Skeletal muscle tissue (tissue), 5 donors: ENCODE measurements around the gene TLCD4. TPM values are rescaled to one million over a fixed set of nuclear protein-coding genes. Genes with fewer than 3 reads are reported as not detected.
"Not testable (repeated sequence)": the region's sequence is repeated elsewhere in the genome, so short reads cannot be mapped to it uniquely, and the experiment has no call there.

Source experiments
- H3K27ac ChIP-seq: one replicate; pipeline ENCODE4 v1.7.0; 2013; ENCODE audit warnings: mild to moderate bottlenecking, low read depth, low read length, inconsistent platforms
- H3K27me3 ChIP-seq, 3 donors: one replicate each; pipeline ENCODE4 v1.7.0; 2013; ENCODE audit warnings: low read length in 3 of 3; ENCODE audit not compliant: control insufficient read depth in 3 of 3, insufficient read depth in 3 of 3
- H3K36me3 ChIP-seq, 3 donors: one replicate each; pipeline ENCODE4 v1.7.0; 2013; ENCODE audit warnings: low read length in 3 of 3; ENCODE audit not compliant: control insufficient read depth in 3 of 3, insufficient read depth in 3 of 3
- H3K4me1 ChIP-seq, 3 donors: one replicate each; pipeline ENCODE4 v1.7.0; 2013; ENCODE audit warnings: low read length in 3 of 3, mild to moderate bottlenecking in 3 of 3; ENCODE audit not compliant: control insufficient read depth in 3 of 3, insufficient read depth in 3 of 3
- H3K4me3 ChIP-seq, 3 donors: one replicate each; pipeline ENCODE4 v1.7.0; 2013; ENCODE audit warnings: low read length in 3 of 3
- H3K9ac ChIP-seq, 3 donors: one replicate each; pipeline ENCODE4 v1.7.0; 2013; ENCODE audit warnings: low read length in 3 of 3, mild to moderate bottlenecking in 3 of 3, moderate library complexity in 2 of 3, low read depth in 1 of 3
- H3K9me3 ChIP-seq, 3 donors: one replicate each; pipeline ENCODE4 v1.7.0; 2013; ENCODE audit warnings: low read length in 3 of 3; ENCODE audit not compliant: control insufficient read depth in 3 of 3
- small RNA-seq: library from RNA; depleted of rRNA; stranded (forward); fragments of <200 nt; gene quantifications from one replicate; pipeline ENCODE3, GENCODE V24; 2014
- total RNA-seq: library from RNA; depleted of rRNA; stranded (reverse); fragments of >200 nt; gene quantifications from one replicate; pipeline ENCODE4 v1.2.3, GENCODE V29; 2014
- donor health status: Osteomylitis.

Gene TLCD4
- total RNA-seq, 1 donor from 2014 or later = 17.7 TPM

GRCh38 chr1:95138223-95138622, 21.1 kb downstream of the TLCD4 start:
- no peak overlapping the region for H3K9ac ChIP-seq
- H3K27ac ChIP-seq = no peak overlapping the region
- no peaks in the 10 kb centered on the region for H3K9me3 ChIP-seq

GRCh38 chr1:95139039-95139438, 21.9 kb downstream of the TLCD4 start:
- H3K27ac ChIP-seq = no peak overlapping the region
- H3K4me3 ChIP-seq = no peak overlapping the region
- no peaks in the 10 kb centered on the region for H3K9me3 ChIP-seq
- no peaks in the 10 kb centered on the region for H3K27me3 ChIP-seq
- H3K9ac ChIP-seq = no peak overlapping the region
- H3K36me3 ChIP-seq = no peaks in the 10 kb centered on the region
- H3K4me1 ChIP-seq = no peaks in the 10 kb centered on the region

More at GRCh38 chr1:95138223-95138622, 21.1 kb downstream of the TLCD4 start:
- Histone ChIP-seq H3K36me3 (no peaks in the 10 kb centered on the region), H3K4me1 (no peaks in the 10 kb centered on the region), H3K4me3 (no peak overlapping the region), H3K27me3 (no peaks in the 10 kb centered on the region)

DNA sequence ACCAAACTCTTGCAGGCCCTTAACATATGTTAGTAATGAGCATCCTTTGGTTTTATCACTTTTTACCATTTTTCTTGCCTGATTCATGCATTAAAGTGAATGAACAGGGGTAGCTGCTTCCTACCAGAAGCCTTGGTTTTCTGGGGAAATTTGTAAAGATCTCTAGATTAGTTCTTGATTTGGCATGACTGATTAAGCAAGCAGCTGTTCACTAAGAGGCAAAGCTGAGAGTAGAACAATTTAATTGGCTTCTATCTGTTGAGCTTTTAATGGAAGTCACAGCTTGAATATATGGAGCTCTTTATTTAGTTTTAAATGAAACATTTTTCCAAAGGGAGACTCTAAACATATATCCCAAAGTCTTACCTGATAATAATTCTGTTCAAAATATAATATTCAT, 23.6 kb downstream of the TLCD4 start:
- H3K4me1 ChIP-seq = no peaks in the 10 kb centered on the region
- H3K9me3 ChIP-seq = no peaks in the 10 kb centered on the region
- no peak overlapping the region for H3K9ac ChIP-seq
- H3K36me3 ChIP-seq = no peaks in the 10 kb centered on the region
- no peaks in the 10 kb centered on the region for H3K27me3 ChIP-seq
- H3K27ac ChIP-seq = no peak overlapping the region
- no peak overlapping the region for H3K4me3 ChIP-seq

DNA sequence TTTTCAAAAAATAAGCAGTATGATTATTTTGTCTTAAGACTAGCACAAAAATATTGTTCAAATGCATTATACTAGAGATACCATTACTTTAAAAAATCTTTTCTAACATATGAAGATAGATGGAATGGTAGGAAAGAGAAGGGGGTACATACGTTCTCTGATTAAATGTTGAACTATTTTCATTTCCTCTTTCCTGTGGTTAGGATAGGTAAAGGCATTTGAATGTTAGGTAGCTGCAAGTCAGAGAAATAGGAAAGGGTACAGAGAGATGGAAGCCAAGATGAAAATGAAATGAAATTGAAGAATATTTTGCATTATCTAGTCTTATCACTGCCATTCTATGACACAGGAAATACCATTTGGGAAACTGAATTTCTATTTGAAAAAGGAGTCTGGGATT, 28.3 kb downstream of the TLCD4 start:
- Histone ChIP-seq H3K4me1 (no peaks in the 10 kb centered on the region), H3K36me3 (no peaks in the 10 kb centered on the region), H3K27me3 (no peaks in the 10 kb centered on the region), H3K9ac (no peak overlapping the region), H3K27ac (no peak overlapping the region), H3K4me3 (no peak overlapping the region), H3K9me3 (no peaks in the 10 kb centered on the region)

- no peak overlapping the region for H3K27ac ChIP-seq
- H3K36me3 ChIP-seq = peaks cover 0 to 2% (median 0%) of the 10 kb centered on the region in 3 donors
- H3K4me3 ChIP-seq = no peak overlapping the region
- H3K4me1 ChIP-seq = no peaks in the 10 kb centered on the region
- no peaks in the 10 kb centered on the region for H3K27me3 ChIP-seq
- no peaks in the 10 kb centered on the region for H3K9me3 ChIP-seq
- H3K9ac ChIP-seq = no peak overlapping the region
These were observed 29.5 kb downstream of the TLCD4 start for GRCh38 chr1:95146637-95147036.

DNA sequence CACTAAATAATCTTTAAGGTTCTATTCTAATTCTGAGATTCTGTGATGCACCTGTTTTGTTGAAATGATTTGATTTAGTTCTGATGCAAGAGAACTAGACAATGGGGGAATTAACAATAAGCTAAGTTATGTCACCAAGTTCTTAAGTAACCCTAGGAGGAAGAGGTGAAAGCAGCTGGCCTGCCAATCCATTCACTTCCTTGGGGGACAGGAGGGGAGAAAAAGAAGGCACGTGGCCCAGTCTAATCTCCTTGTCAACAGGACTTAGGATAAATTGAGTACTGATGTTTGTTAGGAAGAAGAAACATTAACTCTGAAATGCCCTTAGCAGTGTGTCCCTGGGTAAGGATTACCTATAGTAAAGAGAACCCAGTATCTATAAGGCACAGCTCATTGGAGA, 36.9 kb downstream of the TLCD4 start:
- no peaks in the 10 kb centered on the region for H3K4me1 ChIP-seq
- H3K9me3 ChIP-seq = no peaks in the 10 kb centered on the region
- H3K9ac ChIP-seq = no peak overlapping the region
- H3K27me3 ChIP-seq = no peaks in the 10 kb centered on the region
- no peak overlapping the region for H3K4me3 ChIP-seq
- no peak overlapping the region for H3K27ac ChIP-seq
- peaks cover 0 to 5% (median 2%) of the 10 kb centered on the region in 3 donors for H3K36me3 ChIP-seq

GRCh38 chr1:95165569-95165968, 48.4 kb downstream of the TLCD4 start:
- H3K4me1 ChIP-seq, H3K4me3 ChIP-seq, H3K27me3 ChIP-seq, H3K36me3 ChIP-seq, H3K27ac ChIP-seq, H3K9ac ChIP-seq, H3K9me3 ChIP-seq: not testable (repeated sequence)

Small RNAs within 50 kb of the gene (small RNA-seq; reads per million reads assigned to genes)
- not detected for gene RF00019

Other genes starting within 250 kb of the TLCD4 start
- gene CNN3, start 190.2 kb upstream of the TLCD4 start, total RNA-seq = 198 TPM
- gene ALG14, start 44.4 kb upstream of the TLCD4 start, total RNA-seq = 1.0 TPM
- 12.0 TPM for gene RWDD3, start 116.9 kb downstream of the TLCD4 start, total RNA-seq